Measurements from ENCODE around the gene CAMKV. TPM values are rescaled to one million over a fixed set of nuclear protein-coding genes. Genes with fewer than 3 reads are reported as not detected.

Gene CAMKV
- total and polyA plus RNA-seq, 2 of the 8 experiments (the other 6 are each of a cell fraction or from before 2014, with no cell fraction given) = 56.3 to 66.4 TPM

DNA sequence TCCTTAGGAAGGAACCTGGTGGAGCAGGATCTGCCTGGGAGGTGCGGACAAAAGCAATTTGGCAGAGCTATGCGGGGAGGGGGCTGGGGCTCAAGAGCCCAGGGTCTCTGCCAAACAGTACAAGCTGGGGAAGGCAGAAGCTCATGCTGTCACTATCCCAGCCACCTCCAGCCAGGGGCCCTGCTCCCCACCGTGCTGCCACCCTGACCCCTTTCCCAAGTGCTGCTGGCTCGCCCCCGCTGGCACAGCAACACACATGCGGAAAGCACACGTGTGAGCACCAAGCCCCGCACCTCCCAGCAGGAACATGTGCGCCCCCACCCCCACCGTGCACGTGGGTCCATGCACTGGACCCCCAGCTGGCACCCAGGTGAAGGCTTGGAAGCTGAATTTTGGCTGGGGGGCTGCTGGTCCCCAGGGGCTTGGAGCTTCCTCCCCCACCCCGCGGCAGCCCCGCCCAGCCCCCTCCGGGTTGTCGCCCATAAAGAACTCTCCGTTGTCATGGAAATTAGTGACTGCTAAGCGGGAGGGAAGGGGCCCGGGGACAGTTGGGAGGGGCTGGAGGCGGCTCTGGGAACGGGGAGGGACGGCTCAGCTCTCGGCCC is 742 bp downstream of the CAMKV start (continued):
- TF ChIP-seq MAFK (IDR thresholded peaks at IDR 0.05; ENCODE audit: low read depth, low read length) (no peak), MAX (IDR thresholded peaks at IDR 0.05) (peak; percentile 96), GTF2F1 (IDR thresholded peaks at IDR 0.05; ENCODE audit: borderline replicate concordance, low read depth, low read length) (no peak), POLR2A (IDR thresholded peaks at IDR 0.05; ENCODE audit: control extremely low read depth in 1 of 2, low read depth in 2 of 2, low read length in 2 of 2) (no peak), CEBPB (IDR thresholded peaks at IDR 0.05; ENCODE audit: low read depth, low read length) (no peak), CBX5 (IDR thresholded peaks at IDR 0.05; ENCODE audit: low read depth, low read length) (no peak), NANOG (IDR thresholded peaks at IDR 0.05; ENCODE audit: insufficient read depth, low read depth, low read length, poor library complexity, severe bottlenecking) (no peak), CTBP2 (IDR thresholded peaks at IDR 0.05; ENCODE audit: borderline replicate concordance, insufficient read depth, insufficient read length, low read length) (no peak), GABPA (IDR thresholded peaks at IDR 0.05; ENCODE audit: borderline replicate concordance, insufficient read depth, low read length) (no peak), EZH2 (IDR thresholded peaks at IDR 0.05; ENCODE audit: low read depth, low read length, severe bottlenecking) (no peak), TAF7 (optimal IDR thresholded peaks at IDR 0.05; ENCODE audit: borderline replicate concordance, low read depth, low read length) (no peak), HDAC6 (IDR thresholded peaks at IDR 0.05; ENCODE audit: low read depth, low read length) (no peak), CHD2 (IDR thresholded peaks at IDR 0.05; ENCODE audit: low read length) (no peak)
- TF ChIP-seq, protein P1, sequence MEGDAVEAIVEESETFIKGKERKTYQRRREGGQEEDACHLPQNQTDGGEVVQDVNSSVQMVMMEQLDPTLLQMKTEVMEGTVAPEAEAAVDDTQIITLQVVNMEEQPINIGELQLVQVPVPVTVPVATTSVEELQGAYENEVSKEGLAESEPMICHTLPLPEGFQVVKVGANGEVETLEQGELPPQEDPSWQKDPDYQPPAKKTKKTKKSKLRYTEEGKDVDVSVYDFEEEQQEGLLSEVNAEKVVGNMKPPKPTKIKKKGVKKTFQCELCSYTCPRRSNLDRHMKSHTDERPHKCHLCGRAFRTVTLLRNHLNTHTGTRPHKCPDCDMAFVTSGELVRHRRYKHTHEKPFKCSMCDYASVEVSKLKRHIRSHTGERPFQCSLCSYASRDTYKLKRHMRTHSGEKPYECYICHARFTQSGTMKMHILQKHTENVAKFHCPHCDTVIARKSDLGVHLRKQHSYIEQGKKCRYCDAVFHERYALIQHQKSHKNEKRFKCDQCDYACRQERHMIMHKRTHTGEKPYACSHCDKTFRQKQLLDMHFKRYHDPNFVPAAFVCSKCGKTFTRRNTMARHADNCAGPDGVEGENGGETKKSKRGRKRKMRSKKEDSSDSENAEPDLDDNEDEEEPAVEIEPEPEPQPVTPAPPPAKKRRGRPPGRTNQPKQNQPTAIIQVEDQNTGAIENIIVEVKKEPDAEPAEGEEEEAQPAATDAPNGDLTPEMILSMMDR (IDR thresholded peaks at IDR 0.05; ENCODE audit: control extremely low read depth in 1 of 3, insufficient read depth in 1 of 3, low read depth in 1 of 3, low read length in 3 of 3) = no peak
